Heart left ventricle (tissue), 13 donors: ENCODE data around the gene PER1.
A peak's percentile ranks its signal among the peaks of the same experiment; 100 is the strongest.

Experiments
- POLR2A ChIP-seq, 2 donors: fragments of 450-650 bp; IDR thresholded peaks; one replicate each; pipeline ENCODE4 v1.6.1; 2017; ENCODE audit warnings: antibody characterized with exemption in 2 of 2, mild to moderate bottlenecking in 2 of 2, moderate library complexity in 2 of 2
- TF ChIP-seq, protein P1 (sequence below), 12 donors: fragments of 200-600 bp; sonication (generic) in 4 of 12; IDR thresholded peaks; one replicate each; pipeline versions ENCODE4 v1.5.0 to v1.8.0; 2018 to 2022; ENCODE audit warnings: antibody characterized with exemption in 12 of 12, mild to moderate bottlenecking in 5 of 12
- donor health status: ischemic (EF 13 %, LVEDD 7.1; RV severe dilation, severe dysfunction).
- donor health status: DM: no; HTN: yes; CAD: no.
- donor health status: DM: no; HTN: no; CAD: no.
- donor health status: ischemic (EF 25% LVEDD 6.9; RV normal size, moderate dysfunction).
- donor health status: ischemic (EF 25% LVEDD 5.7; RV mildly dilated, moderate dysfunction).
- donor health status: ischemic (EF 35%, LVEDD 5.7; RV mildly dilated, moderate dysfunction).
- donor health status: nonischemic (EF 11% LVEDD 7.7; RV severe dilation, severe dysfunction).
- donor health status: DM: yes; HTN: yes; CAD: no.
- donor health status: PGD.
- donor health status: ischemic (EF 29% LVEDD 5.4; RV normal size, mild dysfunction).
- donor health status: nonischemic (EF 23%, LVEDD 6.1; RV moderate dilation, normal function).

DNA sequence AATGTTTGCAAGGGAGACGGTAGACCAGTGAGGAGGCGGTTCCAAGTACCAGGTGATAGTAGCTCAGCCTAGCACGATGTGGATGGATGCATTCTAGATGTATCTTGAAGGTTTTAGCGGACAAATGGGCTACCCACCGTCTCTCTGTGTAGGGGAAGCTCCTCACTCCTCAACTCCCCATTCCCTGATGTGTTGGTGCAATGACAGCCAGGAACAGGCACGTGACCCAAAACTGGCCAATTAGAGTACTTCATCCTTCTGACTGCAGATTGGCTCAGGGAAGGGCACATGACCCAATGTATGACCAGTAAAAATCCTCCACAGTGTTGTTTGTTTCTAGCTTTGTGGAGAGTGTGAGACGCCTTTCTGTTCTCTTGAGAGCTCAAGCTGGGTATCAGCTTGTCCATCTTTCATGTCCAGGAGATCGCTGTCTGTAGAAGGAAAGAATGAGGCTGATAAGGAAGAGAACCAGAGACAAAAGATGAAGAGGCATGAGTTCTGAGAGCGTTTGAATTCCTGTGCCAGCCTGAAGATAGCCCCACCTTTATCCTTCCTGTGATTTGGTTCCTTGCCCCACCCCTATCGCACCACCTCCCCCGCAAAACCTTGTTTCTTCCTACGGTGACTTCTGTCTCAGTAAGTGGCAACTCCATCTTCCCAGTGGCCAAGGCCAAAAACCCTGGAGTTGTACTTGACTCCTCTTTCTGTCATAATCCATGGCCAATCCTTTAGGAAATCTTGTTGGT is 40.0 kb upstream of the PER1 start:
- TF ChIP-seq POLR2A (IDR thresholded peaks at IDR 0.05), result peak in 1 of 2 donors; percentile 89
- TF ChIP-seq, protein P1, sequence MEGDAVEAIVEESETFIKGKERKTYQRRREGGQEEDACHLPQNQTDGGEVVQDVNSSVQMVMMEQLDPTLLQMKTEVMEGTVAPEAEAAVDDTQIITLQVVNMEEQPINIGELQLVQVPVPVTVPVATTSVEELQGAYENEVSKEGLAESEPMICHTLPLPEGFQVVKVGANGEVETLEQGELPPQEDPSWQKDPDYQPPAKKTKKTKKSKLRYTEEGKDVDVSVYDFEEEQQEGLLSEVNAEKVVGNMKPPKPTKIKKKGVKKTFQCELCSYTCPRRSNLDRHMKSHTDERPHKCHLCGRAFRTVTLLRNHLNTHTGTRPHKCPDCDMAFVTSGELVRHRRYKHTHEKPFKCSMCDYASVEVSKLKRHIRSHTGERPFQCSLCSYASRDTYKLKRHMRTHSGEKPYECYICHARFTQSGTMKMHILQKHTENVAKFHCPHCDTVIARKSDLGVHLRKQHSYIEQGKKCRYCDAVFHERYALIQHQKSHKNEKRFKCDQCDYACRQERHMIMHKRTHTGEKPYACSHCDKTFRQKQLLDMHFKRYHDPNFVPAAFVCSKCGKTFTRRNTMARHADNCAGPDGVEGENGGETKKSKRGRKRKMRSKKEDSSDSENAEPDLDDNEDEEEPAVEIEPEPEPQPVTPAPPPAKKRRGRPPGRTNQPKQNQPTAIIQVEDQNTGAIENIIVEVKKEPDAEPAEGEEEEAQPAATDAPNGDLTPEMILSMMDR (IDR thresholded peaks at IDR 0.05), result no peak
